ENCODE data around the gene STRA6.

Gene STRA6

DNA sequence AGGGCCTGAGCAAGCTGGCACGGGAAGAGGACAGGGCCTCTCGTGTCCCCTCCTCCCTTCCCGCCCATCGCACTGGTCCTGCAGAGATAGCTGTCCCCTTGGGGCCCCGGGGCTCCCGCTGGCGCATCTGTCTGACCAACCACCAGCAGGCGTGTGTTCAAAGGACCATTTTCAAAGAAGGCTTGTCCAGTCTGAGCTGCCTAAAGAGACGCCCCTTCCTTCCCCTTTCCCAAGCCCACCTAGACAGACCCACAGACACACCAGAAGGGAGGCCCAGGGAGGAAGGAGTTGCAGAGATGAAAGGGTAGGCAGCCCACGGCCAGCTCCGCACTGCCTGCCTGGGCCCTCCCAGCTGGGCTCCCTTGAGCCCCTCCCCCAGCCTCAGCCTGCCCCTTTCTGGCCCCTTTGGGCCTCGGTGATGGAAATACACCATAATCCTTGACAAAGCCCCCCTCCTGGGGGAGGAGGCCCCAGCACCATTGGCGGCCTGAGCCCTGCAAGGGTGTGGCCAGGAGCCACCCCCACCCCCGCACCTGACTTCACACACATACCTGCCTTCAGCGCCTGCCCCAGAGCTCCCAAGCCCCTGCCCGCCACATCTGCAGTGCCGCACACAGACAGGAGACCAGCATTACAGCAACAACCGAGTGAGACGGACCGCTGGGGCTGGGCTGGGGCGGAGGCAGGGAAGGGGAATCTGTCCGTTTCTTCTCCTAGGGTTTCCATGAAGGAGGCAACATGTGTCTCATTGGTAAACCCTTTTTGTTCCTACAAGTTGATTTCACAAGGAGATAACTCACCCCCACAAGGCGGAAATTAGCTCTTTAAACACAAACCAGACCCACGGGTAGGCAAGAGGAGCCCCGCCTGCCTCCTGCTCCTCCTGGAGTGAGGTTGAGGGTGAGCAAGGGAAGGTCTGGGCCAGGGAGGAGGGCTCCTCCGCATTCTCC lies at the start of gene STRA6:
Gene STRA6, minus strand, starts transcription at position 336 of the 950 bp plus-strand sequence. CDS start 520 bp downstream, outside the sequence.
- DNase-seq, result no peak

GRCh38 chr15:74252291-74252690 lies 49.7 kb upstream of the STRA6 start:
- DNase-seq, result no peak

DNA sequence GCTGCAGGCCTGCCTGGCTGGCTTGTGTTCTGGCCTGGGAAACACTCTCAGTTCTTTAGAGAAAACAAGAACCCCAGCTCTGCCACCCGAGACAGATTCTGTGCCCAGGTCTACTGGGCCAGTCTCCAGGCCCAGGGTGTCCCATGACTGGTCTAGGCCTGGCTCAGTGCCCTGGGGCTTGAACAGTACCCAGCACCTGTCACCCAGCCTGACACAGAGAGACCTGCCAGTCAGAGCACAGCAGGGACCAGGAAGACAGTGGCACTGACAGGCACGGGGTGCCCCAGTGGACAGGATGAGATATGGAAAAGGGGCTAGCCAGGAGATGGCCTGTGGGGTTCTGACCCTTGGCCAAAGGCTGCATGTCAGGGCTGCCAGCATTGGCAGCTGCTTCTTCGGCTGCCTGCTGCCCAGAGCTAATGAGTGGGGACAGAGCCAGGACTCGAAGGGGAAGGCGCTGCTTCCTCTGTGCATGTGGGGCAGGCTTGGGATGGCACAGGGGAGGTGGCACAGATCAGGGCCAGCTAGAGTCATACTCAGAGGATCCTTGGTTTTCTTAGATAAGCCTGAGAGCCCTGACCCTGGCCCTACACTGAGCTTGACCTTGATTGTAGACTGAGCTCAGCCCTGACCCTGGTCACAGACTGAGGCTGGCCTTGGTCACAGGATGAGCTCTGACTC lies 48.7 kb upstream of the STRA6 start:
- DNase-seq, result no peak

GRCh38 chr15:74250266-74250665 lies 47.7 kb upstream of the STRA6 start:
- DNase-seq, result no peak

DNA sequence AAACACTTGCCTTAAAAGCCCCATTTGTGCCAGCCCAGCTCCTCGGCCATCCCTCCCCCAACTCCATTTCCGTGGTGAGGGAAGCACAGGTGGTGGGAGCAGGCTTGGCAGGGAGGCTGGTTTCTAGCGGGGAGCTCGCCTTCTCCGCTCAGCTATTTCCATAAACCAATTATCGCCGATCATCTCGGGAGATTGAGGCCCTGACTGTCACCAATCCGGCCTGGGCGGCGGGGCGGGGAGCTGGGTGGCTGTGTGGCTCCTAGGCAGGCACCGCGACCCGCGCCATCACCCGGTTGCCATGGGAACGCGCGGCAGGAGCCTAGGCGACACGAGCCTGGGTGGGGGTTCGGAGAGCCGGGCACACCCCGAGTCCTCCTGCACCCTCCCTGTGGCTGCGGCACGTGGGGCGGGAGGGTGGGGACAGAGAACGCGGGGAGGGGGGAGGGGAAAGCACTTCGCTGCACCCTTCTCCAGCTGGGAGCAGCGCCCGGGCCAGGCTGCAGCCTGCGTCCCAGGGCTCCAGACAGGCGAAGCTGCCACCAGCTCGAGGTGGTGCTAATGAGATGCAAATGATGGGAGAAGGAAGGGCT lies 42.9 kb upstream of the STRA6 start:
- no peak for DNase-seq

DNA sequence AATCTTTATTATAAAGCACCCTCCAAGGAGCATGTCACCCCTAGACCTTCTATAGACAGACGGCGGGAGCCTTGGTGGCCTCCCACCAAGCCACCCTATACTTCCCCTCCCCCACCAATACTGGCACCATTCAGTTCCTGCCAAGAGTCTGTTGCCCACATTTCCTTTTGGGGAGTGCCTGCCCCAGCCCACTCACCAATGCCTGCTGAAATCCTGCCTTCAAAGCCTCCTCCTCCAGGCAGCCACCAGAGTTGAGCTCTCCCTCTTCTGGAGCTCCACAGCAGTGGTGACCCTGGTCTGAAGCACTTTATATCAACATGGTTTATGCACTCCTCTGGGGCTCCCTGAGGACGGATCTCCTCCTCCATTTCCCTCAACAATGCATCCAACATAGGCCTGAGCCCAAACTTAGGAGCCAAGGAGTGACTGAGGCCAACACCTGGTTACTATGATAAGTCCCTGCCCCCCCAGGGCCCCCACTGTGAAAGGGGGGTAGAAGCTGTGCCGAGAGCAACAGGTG lies 42.3 kb upstream of the STRA6 start:
- no peak for DNase-seq

DNA sequence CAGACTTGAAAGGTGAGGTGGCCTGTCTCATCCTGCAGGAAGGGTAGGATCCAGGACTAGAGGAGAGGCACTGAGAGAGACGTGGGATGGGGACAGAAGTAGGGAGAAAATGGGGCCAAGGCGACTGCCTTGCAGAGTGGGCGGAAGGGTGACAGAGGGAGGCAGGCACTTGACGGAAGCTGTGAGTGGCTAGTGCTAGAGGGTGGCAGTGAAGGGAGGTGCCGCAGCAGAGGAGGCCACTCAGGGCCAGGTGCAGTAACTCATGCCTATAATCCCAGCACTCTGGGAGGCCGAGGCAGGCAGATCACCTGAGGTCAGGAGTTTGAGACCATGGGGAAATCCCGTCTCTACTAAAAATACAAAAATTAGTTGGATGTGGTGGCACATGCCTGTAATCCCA lies 40.8 kb upstream of the STRA6 start:
- DNase-seq, result no peak

DNA sequence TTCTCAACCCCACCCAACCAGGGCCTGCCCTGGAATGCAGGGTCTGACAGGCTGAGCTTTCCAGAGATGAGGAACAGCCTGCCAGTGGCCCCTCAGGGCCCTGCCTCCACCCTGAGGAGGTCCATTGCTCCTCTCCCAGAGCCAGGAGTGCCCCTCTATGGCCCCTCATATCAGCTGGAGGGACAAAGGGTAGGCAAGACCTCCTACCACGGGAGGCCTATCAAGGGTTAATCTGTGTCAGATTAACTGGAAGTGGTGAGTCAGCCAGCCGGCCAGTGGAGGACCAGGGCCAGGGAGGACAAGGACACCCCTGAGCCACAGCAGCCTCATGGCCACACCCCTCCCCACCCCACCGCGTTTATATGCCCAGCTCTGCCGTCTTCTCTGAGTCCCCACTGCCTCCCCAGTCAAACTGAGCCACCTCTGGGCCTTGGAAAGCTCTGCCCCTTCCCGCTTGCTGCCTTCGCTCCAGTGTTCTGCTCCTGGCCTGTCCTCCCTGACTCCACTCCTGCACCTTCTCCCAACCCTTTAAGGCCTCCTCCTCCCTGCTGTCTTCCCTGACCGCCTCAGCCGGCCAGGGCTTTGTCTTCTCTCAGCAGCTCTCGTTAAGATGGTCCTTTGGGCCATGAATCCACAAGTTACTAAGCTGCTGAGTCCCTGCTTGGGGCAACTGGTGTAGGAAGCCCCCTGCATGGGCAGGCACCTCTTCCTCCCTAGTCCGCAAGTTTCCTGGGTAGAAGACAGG lies 40.0 kb upstream of the STRA6 start:
- no peak for DNase-seq

DNA sequence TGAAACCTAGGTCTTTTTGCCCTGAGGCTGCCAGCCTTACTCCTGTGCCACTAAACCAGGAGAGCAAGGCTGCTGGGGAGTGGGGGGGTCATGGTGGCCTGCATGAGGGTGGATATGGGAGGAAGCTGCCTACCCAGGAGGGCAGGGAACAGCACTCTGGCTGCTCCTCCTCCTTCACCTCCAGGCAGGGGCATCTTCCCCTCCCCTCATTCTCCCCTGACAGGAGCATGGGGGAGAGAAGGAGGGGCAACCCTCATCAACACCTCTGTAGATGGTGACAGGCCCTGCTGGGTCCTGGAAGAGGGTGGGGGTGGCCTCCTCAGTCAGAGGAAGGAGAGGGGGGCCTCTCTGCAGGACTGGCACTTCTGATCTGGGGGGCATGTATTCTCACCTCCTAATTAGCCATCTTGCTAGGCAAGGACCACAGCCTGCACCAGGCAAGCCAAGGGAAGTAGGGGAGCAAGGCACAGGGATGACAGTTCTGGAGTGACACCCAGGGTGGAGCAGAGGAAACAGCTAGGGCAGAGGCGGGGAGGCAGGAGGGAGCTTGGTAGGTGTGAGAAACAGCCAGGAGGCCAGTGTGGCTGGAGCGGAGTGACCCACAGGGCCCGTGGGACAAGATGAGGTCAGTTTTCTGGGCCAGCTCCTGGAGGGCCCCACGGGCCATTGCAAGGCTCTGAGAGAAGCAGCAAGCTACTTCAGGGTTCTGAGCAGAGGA lies 38.5 kb upstream of the STRA6 start:
- DNase-seq, result no peak

GRCh38 chr15:74240002-74240568 lies 37.5 kb upstream of the STRA6 start:
- peak; percentile 94 for DNase-seq

DNA sequence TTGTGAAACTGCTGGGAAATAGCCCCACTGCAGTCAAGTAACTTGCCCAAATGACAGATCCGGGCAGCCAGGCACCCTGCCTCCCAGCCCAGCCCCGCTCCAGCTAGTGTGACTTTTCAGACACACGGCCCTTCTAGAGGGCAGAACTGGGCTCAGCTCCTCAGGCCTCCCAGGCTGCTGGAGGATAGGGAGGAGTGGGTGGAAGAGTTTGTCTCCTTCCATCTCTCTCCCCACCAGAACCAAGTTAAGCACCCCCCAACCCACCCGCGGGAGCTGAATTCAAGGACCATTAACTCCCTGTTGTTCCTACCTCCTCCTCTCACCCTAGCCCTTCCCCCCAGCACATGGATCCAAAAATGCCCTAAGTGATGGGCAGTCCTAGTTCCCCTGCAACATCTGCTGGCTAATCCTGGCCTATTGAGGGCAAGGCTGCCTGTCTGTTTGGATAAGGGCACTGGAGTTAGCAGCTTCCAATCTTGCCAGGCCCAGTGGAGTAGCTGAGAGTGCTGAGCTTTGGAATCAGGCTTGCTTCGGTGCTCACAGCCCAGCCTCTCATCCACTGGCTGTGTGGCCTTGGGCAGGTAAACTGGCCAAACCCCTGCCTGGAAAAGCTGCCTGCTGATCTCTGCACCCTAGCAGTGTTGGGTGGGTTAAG lies 36.6 kb upstream of the STRA6 start:
- no peak for DNase-seq

GRCh38 chr15:74235962-74236361 lies 33.4 kb upstream of the STRA6 start, which contains the start of gene CCDC33:
TSS of gene CCDC33 (plus strand) at chr15:74236326. CDS start at chr15:74236720, 394 bp downstream.
- DNase-seq, result no peak

- DNase-seq, result no peak
Observed at GRCh38 chr15:74234598-74234875, 31.9 kb upstream of the STRA6 start.

DNA sequence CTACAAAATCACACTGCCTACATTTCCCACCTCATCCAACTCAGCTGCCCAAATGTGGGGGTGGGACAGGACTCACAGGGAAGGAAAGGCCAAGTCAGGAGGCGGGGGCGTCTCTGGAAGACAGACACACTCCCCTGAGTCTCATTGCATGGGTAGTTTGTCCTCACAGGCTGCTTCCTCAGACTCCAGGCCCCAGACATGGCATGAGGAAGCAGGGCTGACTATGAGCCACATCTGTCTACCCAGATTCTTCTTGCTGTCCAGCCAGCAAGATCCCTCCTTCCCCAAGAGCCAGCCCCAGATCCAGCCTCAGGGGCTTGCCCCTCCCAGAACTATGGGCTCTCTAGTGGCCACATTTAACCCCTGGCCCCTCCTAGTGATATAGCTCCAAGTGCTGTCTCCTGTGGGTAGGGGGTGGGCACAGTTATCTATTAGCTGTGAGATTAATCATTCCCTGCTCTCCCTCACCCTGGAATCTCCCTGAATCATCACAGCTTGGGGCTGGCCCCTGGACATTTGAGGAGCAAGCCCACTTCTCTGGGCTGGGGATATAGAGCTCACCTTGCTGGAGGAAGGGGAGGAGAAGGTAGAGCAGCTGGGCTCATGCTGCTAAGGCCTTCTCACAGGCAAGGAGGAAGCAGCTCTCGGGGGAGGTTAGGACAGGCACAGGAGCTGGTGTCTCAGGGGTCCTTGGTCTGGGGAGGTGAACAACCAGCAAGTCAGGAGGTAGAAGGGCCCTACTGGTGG lies 31.4 kb upstream of the STRA6 start:
- DNase-seq, result no peak

DNA sequence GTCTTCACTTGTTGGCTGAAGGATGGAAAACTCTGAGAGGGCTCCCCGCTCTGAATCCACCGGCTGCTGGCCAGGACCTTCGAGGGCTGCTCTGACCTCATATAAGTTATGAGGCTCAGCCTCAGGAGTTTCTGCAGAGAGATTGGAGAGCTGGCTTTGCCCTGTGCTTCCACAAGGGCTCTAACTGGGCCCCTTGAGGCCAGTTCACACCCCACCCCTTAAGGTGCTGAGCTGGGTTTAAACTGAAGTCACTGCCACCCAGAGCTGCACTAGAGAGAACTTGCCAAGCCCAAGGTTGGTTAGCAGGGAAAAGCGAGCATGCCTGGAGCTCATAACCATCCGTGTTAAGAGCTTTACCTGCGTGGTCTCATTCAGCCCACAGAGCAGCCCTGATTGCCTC lies 30.8 kb upstream of the STRA6 start:
- DNase-seq, result no peak

- no peak for DNase-seq
Observed at GRCh38 chr15:74231475-74231874, 28.9 kb upstream of the STRA6 start.

- DNase-seq, result no peak
Observed at GRCh38 chr15:74229686-74230085, 27.1 kb upstream of the STRA6 start.

GRCh38 chr15:74228723-74229081 lies 26.1 kb upstream of the STRA6 start:
- DNase-seq, result no peak

- no peak for DNase-seq
Observed at GRCh38 chr15:74227968-74228722, 25.6 kb upstream of the STRA6 start.
